GM12892 (cell line): Measurements from ENCODE around the gene C4orf50.

Experiments used
- POLR2A ChIP-seq: IDR thresholded peaks from 2 replicates; pipeline ENCODE4 v1.6.1; 2011; ENCODE audit warnings: low read depth, low read length, control low read depth
- POLR2AphosphoS5 ChIP-seq: IDR thresholded peaks from 2 replicates; pipeline ENCODE4 v1.6.1; 2011; ENCODE audit warnings: low read depth, low read length, control low read depth

DNA sequence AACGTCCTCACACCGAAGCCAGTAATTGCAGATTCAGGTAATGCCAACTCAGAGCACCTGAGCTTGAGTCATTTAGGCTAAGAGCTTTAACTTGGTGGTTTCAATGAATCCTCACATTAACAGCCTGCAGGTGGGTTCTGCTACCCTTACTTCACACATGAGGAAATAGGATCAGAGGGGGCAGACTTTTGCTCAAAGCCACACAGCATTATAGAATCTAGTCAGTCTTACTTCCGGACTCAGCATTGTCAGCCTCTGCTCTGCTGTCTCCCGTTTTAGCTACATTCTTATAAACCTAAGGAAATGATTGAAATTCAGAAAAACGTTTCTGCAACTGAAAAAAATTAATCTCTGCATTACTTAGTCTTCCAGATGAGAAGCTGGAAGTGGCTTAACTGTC, 6.0 kb downstream of the C4orf50 start:
- TF ChIP-seq POLR2AphosphoS5 (no peak), POLR2A (no peak)
